HG03045 (cell line): ENCODE data around the gene ATN1.

ENCODE experiments used
- ATAC-seq: cut with Tn5 transposase; IDR thresholded peaks from one replicate; pipeline ENCODE4 v1.9.1; 2021; ENCODE audit warnings: mild to moderate bottlenecking, moderate library complexity; ENCODE audit not compliant: unreplicated experiment

ATN1 gene

DNA sequence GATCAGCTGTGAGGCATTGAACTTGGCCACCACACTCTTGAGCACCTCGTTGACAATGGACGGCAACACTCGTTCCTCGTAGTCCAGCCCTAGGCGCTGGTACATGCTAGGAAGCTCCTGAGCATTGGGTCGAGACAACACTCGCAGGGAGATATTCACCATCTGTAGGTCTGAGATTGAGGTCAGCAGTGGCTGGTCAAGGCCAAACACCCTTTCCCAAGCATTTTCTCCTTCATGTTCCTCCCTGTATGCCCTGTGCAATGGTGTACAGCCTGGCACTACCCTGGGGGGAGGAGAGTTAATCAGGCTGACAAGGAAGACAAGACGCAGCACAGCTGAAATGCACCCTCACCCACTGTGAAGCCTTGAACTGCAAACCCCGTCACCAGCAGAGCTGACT lies 40.7 kb downstream of the ATN1 start:
- no peak for ATAC-seq

DNA sequence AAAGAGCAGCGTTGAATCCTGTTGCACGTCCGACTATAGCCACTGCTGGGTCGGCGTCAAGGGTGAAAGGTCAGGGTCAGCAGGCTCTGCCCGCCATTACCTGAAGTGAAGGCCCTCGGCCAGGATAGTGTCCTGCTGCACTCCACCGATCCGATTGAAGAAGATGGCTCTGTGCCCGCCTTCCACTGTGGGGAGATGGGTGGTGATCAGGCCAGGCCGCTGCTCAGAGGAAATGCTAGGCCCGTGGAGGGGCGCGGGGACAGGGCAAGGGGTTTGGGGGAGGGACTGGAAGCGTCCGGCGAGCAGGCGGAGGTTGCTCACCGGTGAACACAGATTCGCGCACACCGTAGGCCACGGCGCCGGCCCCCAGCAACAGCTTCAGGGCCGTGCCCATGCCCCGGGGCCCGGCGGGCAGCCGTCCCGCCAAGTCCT lies 42.4 kb downstream of the ATN1 start:
- ATAC-seq = no peak

DNA sequence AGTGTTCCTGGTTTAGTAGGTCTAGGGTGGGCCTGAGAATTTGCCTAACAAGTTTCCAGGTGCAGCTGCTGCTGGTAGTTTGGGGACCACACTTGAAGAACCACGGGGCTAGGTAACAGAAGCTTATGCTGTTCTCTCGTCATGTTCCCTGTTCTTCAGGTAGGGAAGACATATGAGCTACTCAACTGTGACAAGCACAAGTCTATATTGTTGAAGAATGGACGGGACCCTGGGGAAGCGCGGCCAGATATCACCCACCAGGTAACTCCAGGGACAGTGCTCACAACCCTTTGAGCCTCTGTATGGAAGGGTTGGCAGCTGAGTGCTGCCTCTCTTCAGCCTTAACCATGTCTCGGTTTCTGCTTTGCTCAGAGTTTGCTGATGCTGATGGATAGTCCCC lies 46.4 kb downstream of the ATN1 start:
- no peak for ATAC-seq

DNA sequence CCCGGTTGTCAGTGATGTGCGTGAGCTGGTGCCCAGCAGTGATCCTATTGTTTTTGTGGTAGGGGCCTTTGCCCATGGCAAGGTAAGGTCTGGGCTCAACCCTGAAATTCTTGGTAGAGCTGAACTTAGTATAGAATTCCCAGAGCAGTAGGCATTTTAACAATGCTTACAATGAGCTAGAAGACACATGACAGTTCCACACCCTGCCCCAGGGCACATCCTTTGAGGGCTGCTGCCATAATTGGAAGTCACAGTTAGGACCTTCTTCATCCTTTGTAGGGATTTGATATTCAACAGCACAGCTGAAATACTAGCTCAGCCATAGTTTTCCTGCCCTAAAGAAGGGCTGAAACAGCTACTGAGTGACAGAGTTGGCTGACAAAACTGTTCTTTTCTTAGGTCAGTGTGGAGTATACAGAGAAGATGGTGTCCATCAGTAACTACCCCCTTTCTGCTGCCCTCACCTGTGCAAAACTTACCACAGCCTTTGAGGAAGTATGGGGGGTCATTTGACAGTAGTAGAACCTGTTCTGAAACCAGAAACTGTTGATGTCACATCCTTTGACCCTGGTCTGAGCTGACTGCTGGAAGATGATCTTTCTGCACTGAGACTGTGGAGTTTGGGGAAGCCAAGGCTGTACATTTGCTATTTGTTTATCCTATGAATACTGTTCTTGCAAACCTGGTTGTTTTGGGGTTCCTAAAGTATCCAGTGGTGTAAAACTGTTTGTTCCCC lies 47.7 kb downstream of the ATN1 start:
- no peak for ATAC-seq

DNA sequence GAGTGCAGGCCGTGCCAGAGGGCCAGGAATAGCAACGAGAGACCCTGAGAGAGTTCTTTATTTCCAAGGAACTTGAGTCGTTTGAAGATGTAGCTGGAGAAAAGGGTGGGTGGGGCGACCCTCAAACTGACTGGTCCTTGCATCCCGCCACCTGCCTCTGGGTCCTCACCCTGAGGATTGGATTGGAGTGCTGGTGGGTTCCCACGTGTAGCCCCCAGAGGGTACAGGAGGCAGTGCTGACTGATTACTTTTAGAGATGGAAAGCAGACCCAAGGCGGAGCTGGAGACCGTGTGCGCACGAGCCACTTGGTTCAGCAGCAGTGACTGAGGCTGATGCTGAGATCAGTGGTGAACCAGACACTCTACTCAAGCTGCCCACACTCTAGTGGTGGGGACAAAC lies 49.9 kb downstream of the ATN1 start:
- ATAC-seq = no peak

DNA sequence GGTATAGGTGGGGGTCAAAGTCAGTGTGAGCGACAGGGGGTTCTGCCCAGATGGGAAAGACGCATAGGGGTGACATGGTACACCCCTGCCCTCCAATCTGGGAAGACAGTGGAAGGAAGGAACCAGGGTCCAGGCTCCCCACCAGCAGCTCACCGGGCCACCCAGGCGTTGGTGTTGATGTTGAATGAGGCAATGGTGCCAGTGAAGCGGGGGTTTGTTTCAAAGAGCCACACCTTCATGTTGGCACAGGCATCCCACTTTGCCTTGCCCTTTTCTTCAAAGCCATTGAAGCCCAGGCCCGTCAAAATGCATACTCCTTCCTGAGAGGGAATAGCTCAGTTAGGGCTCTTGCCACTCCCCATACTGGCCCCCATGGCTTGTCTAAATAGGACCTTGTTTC lies 50.4 kb downstream of the ATN1 start:
- no peak for ATAC-seq

DNA sequence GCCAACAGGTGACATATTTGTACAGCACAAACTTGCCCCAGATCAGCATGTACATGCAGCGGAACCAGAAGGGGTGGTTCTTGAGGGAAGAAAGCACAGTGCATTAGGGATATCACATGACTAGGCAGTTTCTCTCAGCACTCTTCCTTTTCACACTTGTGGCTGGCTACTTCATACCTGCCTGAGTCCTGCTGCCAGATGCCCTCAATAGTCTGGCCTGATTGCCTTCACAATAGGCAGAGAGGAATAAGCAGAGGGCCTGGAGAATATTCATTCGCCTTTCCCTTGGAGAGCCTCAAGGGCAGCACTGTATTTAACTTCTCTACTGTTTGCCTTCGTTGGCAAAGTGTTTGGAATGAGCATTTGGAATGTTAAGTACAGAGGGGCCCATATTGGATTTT lies 50.9 kb downstream of the ATN1 start:
- ATAC-seq = no peak

DNA sequence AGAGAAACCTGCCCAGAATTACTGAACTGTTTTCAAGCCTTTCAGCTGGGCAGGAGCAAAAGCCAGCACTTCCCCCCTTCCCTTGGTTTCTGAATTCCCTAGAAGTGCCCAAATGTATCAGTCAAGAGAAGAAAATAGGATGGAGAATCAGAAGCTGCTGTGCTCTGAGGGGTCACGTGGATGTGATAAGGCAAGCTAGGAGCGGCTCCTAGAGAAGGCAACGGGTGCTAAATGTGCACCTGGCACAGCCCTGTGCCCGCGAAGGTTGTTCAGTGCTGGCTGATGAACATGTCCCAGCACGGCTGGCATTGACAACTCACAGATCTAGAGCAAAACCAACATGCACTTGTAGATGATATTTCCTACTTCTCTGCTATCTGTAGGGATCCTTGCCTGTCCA lies 51.3 kb downstream of the ATN1 start:
- no peak for ATAC-seq

DNA sequence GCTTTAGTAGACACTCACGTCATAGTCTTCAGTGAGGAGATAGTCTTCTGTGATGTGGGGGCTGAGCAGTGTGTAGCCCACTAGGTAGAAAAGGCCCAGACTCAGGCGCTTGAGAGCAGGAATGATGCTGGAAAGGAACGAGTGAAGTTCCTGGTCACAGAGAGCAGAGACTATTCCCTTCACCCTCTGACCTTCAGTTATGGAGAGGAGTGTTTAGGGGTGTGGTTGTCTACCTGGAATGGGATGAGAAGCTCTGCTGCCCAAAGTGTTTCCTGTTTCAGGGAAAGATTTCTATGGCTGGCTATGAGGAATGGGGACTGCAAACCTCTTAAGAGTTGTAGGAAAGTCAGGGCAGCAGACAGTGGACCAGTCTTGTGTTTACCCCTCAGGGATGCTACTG lies 51.7 kb downstream of the ATN1 start:
- no peak for ATAC-seq

DNA sequence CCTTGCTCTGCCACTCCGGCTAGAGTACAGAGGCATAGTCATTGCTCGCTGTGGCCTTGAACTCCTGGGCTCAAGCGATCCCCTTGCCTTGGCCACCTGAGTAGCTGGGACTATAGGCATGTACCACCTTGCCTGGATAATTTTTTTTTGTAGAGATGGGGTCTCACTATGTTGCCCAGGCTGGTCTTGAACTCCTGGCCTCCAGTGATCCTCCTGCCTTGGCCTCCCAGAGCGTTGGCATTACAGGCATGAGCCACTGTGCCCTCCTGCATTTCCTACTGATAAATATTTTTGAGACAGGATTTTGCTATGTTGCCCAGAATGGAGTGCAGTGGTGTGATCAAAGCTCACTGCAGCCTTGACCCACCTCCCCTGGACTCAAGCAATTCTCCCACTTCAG lies 52.3 kb downstream of the ATN1 start:
- no peak for ATAC-seq

DNA sequence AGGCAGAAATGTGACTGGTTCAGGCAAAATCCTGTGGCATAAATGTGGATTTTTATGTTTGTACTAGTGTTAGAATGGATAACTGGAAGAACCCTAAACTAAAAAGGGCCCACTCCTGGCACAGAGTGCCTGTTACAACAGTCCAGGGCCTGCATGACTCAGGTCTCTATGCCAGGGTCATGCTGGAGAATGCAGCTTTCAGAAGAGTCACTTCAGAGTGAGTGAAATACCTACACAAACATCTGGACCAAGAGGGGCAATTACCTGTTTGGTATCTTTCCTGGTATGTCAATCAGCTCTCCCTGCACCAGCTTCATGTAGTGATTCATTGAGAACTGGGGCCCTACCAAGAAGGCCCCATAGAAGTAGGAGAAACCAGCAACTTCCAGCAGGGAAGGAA lies 53.0 kb downstream of the ATN1 start:
- no peak for ATAC-seq

DNA sequence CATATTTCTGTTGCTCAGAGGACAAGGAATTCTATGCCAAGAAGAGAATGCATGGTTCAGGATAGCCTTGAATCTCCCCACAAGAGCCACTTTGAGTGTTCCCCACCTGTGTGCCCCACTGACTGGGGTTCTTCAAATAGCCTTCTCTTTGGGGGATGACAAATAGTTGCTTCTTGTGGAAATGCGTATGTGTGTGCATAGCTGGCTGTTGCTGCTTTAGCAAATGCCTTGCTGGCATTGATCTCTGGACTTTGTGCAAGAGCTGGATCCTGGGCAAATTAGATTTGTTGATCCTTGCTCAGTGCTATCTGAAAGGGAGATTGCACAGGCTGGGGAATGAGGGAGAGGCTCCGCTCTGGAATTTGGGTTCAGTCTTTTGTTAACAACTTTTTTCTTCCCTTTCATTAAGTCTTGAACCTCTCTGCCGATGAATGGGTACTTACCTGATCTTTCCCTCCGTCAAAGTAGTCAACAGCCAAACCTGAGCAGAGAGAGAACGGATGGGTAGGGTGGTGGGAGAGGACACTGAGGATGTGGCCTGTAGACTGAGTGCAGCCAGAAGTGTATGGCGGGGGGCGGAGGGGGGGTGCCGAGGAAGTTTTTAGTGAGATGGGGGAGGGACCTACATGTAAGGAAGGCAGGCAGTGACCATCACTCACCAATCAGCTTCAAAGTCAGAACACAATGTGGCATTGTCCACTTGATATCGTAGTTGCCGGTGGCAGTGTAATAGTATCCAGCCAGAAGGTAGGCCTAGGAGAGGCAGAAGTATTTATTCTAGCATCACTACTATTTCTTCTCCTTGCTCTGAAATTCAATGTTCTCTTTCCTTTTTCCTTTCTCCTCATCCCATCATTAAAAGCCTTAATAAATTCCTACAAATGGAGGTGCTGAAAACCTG lies 53.6 kb downstream of the ATN1 start:
- no peak for ATAC-seq

DNA sequence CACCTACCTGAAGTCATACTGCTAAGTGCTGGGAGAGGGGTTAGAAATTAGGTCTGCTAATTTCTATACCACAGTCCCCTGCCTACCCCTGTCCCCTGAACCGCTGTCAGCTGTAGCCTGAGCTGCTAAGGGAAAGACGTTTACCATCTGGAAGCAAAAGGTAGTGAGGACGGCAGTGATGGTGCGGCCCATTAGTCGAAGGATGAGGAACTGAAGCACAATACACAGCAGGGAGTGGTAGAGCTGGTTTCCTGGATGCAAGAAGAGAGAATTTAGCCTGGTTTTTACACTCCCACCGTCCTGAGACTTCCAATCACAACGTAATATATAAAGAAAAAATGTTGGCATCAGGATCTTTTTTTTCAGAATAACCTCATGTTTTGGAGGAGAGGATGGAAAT lies 54.8 kb downstream of the ATN1 start:
- no peak for ATAC-seq

DNA sequence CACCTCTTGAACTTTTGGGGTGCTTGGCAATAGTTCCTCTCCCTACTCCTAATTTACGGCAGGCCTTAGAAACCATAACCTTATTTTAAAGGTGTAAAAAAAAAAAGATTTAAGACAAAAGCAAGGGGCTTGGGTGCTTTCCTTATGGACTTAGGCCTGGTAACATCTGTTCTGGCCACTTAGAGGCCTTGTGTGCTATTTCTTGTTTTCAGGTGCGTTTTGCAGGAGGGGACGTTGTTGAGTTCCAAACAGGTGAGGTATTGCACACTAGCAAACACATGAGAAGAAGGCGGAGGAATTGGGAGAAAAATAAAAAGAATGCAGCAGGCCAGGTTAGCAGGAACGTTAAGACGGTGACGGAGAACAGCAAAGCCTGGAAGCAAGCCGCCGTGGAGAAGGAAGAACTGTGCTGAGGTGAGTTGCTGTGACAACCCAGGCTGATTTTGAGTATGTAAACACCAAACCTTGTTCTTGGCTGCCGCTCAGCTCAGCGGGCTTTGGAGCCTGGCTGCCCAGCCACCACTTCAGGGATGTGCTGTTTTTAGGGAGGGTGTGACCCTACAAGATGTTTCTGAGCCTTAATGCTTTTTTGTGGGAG lies 60.3 kb downstream of the ATN1 start:
- no peak for ATAC-seq
